AG04449 (cell line): ENCODE measurements around the gene PTPRJ.

Source experiments
- CTCF ChIA-PET: fragments of 350-600 bp; formaldehyde crosslinking; extraction: SDS; loops from one replicate; lab custom pipeline; 2021; ENCODE audit warnings: antibody characterized with exemption; lab: Yijun Ruan, JAX
- POLR2A ChIA-PET: fragments of 400-600, 350-600 bp; formaldehyde crosslinking; extraction: SDS; loops from one replicate; lab custom pipeline; 2020; ENCODE audit warnings: antibody characterized with exemption, inconsistent platforms; lab: Yijun Ruan, JAX
- DNase-seq: peaks from one replicate; pipeline ENCODE4 v3.0.0-alpha.2; 2010; ENCODE audit warnings: low read depth, low spot score
- H3K4me3 ChIP-seq: 2 replicates; pipeline ENCODE4 v1.5.1; 2011; ENCODE audit warnings: low read depth, mild to moderate bottlenecking, control low read depth, low read length
- TF ChIP-seq, protein P1 (sequence below): IDR thresholded peaks from one replicate; pipeline ENCODE4 v1.5.1; 2011; ENCODE audit warnings: mild to moderate bottlenecking, moderate library complexity, low read length, control low read depth, inconsistent platforms; ENCODE audit not compliant: insufficient read depth; ENCODE audit errors: missing control alignments

The PTPRJ gene

DNA sequence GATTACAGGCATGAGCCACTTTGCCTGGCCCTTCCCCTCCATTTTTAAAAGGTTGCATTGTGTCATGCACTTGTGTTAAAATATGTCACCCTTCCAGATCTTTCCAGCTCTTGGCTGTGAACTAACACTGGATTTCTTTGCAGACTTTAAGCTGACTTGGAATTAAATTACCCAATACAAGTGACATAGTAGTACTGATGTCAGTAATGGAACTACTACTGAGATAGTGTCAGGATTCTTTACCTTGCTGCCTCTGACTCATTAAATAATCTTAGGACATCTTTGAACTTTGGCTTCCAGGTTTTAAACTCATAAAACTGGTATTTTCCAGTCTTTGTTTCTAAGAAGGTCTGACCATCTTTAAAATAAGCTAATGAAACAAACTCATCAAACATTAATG is 184.5 kb downstream of the PTPRJ start:
- POLR2A ChIA-PET, result no interaction called here
- TF ChIP-seq, protein P1, sequence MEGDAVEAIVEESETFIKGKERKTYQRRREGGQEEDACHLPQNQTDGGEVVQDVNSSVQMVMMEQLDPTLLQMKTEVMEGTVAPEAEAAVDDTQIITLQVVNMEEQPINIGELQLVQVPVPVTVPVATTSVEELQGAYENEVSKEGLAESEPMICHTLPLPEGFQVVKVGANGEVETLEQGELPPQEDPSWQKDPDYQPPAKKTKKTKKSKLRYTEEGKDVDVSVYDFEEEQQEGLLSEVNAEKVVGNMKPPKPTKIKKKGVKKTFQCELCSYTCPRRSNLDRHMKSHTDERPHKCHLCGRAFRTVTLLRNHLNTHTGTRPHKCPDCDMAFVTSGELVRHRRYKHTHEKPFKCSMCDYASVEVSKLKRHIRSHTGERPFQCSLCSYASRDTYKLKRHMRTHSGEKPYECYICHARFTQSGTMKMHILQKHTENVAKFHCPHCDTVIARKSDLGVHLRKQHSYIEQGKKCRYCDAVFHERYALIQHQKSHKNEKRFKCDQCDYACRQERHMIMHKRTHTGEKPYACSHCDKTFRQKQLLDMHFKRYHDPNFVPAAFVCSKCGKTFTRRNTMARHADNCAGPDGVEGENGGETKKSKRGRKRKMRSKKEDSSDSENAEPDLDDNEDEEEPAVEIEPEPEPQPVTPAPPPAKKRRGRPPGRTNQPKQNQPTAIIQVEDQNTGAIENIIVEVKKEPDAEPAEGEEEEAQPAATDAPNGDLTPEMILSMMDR, result no peak
- no peak overlapping the region for H3K4me3 ChIP-seq
- no peak for DNase-seq
- CTCF ChIA-PET, result no interaction called here

DNA sequence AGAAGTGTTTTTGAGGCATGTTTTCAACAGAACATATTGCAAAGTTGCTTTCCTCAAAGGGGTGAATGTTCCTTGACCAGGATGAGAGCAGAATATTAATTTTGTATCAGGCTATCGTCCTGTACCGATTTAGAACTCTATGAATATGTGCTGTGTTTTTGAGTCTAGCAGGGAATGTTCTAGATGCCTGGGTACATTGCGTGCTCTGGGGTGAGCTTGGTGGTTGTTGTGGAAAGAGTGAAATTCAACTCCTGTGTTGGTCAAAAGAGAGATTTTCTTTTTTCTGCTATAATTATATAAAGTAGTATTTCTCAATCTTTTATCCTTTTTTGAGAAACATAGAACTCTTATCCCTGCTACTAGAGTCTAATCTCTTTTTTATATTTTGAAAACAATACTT is 185.1 kb downstream of the PTPRJ start:
- ChIA-PET CTCF (no interaction called here), POLR2A (no interaction called here)
- TF ChIP-seq, protein P1, result no peak
- DNase-seq, result no peak
- H3K4me3 ChIP-seq, result no peak overlapping the region

DNA sequence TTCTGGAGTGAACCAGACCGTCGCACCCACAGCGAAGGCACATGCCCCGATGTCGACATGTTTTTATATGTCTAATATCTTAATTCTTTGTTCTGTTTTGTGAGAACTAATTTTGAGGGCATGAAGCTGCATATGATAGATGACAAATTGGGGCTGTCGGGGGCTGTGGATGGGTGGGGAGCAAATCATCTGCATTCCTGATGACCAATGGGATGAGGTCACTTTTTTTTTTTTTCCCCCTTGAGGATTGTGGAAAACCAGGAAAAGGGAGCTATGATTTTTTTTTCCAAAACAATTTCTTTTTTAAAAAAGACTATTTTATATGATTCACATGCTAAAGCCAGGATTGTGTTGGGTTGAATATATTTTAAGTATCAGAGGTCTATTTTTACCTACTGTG is 187.0 kb downstream of the PTPRJ start:
- TF ChIP-seq, protein P1, result no peak
- DNase-seq, result no peak
- POLR2A ChIA-PET, result no interaction called here
- no peak overlapping the region for H3K4me3 ChIP-seq
- CTCF ChIA-PET, result no interaction called here

DNA sequence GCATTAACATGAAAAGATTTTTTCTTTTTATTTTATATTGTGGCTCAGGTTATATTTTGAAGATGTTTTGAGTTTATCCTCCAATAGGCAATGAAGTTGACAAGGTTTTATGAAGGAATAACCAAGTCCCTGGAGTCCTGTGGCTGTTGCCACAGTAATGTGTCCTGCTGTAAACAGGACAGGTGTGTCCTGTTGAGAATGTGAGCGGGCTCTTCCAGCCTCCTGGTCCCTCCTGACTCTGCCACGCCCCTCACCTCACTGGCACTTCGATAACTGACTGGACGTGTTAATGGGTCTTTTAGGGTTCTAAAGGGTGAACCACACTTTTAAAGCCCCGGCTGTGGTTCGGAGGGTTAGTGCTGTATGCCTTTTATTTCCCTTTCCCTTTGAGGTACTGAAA is 188.5 kb downstream of the PTPRJ start:
- TF ChIP-seq, protein P1, result no peak
- no peak overlapping the region for H3K4me3 ChIP-seq
- ChIA-PET POLR2A (no interaction called here), CTCF (no interaction called here)
- no peak for DNase-seq

DNA sequence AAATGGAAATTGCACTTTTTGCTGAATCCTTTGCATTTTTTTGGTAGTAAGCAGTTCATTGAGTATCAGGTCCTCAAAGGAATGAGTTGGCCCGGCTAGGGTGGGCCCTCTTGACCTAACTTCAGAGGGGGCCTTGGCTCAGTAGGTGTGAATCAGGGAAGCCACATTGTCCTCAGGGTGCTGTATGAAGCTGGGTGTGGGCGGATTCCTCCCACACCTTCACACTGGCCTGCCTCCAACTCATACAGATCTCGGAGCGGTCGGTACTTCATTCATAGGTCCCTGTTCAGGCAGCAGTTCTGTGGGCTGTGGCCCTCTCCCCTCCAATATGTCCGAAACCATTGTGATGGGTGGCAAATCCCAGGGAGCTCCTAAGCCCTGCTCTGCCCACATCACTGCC is 188.9 kb downstream of the PTPRJ start:
- POLR2A ChIA-PET, result no interaction called here
- TF ChIP-seq, protein P1, result no peak
- H3K4me3 ChIP-seq, result no peak overlapping the region
- CTCF ChIA-PET, result interaction anchor here (1.4 kb wide), 1 partner anchor 49 kb away, joined by 4 read pairs; no protein-coding TSS in a partner anchor
- no peak for DNase-seq

DNA sequence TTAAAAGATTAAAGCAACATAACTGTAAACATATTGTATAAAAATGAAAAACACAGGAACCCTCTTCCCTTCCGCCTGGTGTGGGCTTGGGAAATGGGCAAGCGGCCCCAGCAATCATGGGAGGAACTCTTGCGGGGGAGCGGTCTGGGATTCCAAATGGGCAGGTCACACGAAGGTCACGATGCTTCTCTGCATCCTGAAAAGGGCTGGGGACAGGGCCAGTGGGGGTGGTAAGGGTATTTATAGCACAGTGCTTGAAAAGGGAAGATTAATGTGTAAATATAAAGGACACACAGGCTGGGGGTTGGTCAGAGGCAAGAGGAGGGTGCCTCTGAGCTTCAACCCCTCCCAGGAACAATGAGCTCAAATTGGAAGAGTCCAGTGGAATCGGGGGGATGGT is 189.4 kb downstream of the PTPRJ start:
- TF ChIP-seq, protein P1, result no peak
- no peak for DNase-seq
- ChIA-PET POLR2A (no interaction called here), CTCF (interaction anchor here (1.1 to 1.4 kb wide), 2 partner anchors 50 to 232 kb away, joined by 3 to 4 read pairs; no protein-coding TSS in a partner anchor)
- no peak overlapping the region for H3K4me3 ChIP-seq
